Thyroid gland (tissue), 4 donors: Measurements from ENCODE around the gene EBF3.

Source experiments
- POLR2A ChIP-seq, 2 donors: fragments of 450-650 bp; IDR thresholded peaks; one replicate each; pipeline ENCODE4 v1.6.1; 2017; ENCODE audit warnings: antibody characterized with exemption in 2 of 2, mild to moderate bottlenecking in 2 of 2, moderate library complexity in 1 of 2
- TF ChIP-seq, protein P1 (sequence below), 6 experiments: fragments of 200-600 bp in 3 of 6; fragments of 450-650 bp in 3 of 6; sonication (generic) in 3 of 6; IDR thresholded peaks; one replicate each; pipeline ENCODE4 v1.5.1; 2016 to 2019; ENCODE audit warnings: antibody characterized with exemption in 6 of 6, mild to moderate bottlenecking in 2 of 6, inconsistent platforms in 1 of 6, moderate library complexity in 1 of 6

- TF ChIP-seq, protein P1, sequence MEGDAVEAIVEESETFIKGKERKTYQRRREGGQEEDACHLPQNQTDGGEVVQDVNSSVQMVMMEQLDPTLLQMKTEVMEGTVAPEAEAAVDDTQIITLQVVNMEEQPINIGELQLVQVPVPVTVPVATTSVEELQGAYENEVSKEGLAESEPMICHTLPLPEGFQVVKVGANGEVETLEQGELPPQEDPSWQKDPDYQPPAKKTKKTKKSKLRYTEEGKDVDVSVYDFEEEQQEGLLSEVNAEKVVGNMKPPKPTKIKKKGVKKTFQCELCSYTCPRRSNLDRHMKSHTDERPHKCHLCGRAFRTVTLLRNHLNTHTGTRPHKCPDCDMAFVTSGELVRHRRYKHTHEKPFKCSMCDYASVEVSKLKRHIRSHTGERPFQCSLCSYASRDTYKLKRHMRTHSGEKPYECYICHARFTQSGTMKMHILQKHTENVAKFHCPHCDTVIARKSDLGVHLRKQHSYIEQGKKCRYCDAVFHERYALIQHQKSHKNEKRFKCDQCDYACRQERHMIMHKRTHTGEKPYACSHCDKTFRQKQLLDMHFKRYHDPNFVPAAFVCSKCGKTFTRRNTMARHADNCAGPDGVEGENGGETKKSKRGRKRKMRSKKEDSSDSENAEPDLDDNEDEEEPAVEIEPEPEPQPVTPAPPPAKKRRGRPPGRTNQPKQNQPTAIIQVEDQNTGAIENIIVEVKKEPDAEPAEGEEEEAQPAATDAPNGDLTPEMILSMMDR (IDR thresholded peaks at IDR 0.05) = no peak
- no peak for TF ChIP-seq POLR2A (IDR thresholded peaks at IDR 0.05)
Observed at GRCh38 chr10:129945941-129946760, 17.9 kb downstream of the EBF3 start.
